Stimulated activated CD4-positive, alpha-beta T cell treated with anti-CD3 and anti-CD28 coated beads, Interleukin-1b, Interleukin-23, amount 100 ng/mL, for 24 hours (primary cell): ENCODE results near the gene DEFB110.

Experiments used
- DNase-seq, 4 experiments: peaks; one replicate each; pipeline ENCODE4 v3.0.0-alpha.2; 2020; ENCODE audit warnings: low read depth in 4 of 4, low spot score in 1 of 4

DEFB110 gene

GRCh38 chr6:50021894-50022293 is at the start of gene DEFB110:
TSS of gene DEFB110 (minus strand) at chr6:50021994. CDS start at chr6:50021935, 59 bp downstream.
- DNase-seq: no peak

GRCh38 chr6:50070101-50070500 is 48.3 kb upstream of the DEFB110 start:
- no peak for DNase-seq

- no peak for DNase-seq
Measured at GRCh38 chr6:50062051-50062450, 40.3 kb upstream of the DEFB110 start.

- no peak for DNase-seq
Measured at GRCh38 chr6:50056242-50056641, 34.4 kb upstream of the DEFB110 start.

- DNase-seq: no peak
Measured at GRCh38 chr6:50049829-50050228, 28.0 kb upstream of the DEFB110 start, which contains the start of gene DEFB112. TSS of gene DEFB112 (minus strand) at chr6:50049929. CDS start at chr6:50049869, 60 bp downstream.

- no peak for DNase-seq
Measured at GRCh38 chr6:50047026-50047425, 25.2 kb upstream of the DEFB110 start.

- DNase-seq: no peak
Measured at GRCh38 chr6:50030777-50031562, 9.2 kb upstream of the DEFB110 start.

GRCh38 chr6:50030350-50030749 is 8.6 kb upstream of the DEFB110 start:
- DNase-seq: no peak

- DNase-seq: no peak
Measured at GRCh38 chr6:50025258-50025657, 3.5 kb upstream of the DEFB110 start.

GRCh38 chr6:50007819-50008218 is 14.0 kb downstream of the DEFB110 start:
- DNase-seq: no peak

- DNase-seq: no peak
Measured at GRCh38 chr6:50003139-50003538, 18.7 kb downstream of the DEFB110 start.

GRCh38 chr6:49995278-49995677 is 26.5 kb downstream of the DEFB110 start:
- no peak for DNase-seq

GRCh38 chr6:49988900-49989299 is 32.9 kb downstream of the DEFB110 start:
- no peak for DNase-seq

GRCh38 chr6:49987749-49988148 is 34.0 kb downstream of the DEFB110 start:
- DNase-seq: no peak

- DNase-seq: no peak
Measured at GRCh38 chr6:49986551-49986950, 35.2 kb downstream of the DEFB110 start.

- no peak for DNase-seq
Measured at GRCh38 chr6:49982046-49982445, 39.7 kb downstream of the DEFB110 start.

GRCh38 chr6:49980898-49981297 is 40.9 kb downstream of the DEFB110 start:
- no peak for DNase-seq

- no peak for DNase-seq
Measured at GRCh38 chr6:49979584-49979983, 42.2 kb downstream of the DEFB110 start.

GRCh38 chr6:49978332-49979226 is 43.2 kb downstream of the DEFB110 start:
- DNase-seq: no peak

- DNase-seq: no peak
Measured at GRCh38 chr6:49969605-49970004, 52.2 kb downstream of the DEFB110 start, which contains the start of gene DEFB113. TSS of gene DEFB113 (minus strand) at chr6:49969625. CDS start at chr6:49969625, 0 bp downstream.
